HepG2 (cell line): ENCODE results near the gene CAVIN1. TPM values are rescaled to one million over a fixed set of nuclear protein-coding genes. Genes with fewer than 3 reads are reported as not detected.

ENCODE experiments used
- ARID4A ChIP-seq: sonication (generic); formaldehyde crosslinking; IDR thresholded peaks from 2 replicates; pipeline ENCODE4 v1.5.0; 2020; ENCODE audit warnings: mild to moderate bottlenecking, missing genetic modification reagents, borderline replicate concordance
- CREB3 ChIP-seq: sonication (generic); formaldehyde crosslinking; IDR thresholded peaks from 2 replicates; pipeline ENCODE4 v1.5.0; 2020; ENCODE audit warnings: missing genetic modification reagents
- HNF1B ChIP-seq: sonication (generic); formaldehyde crosslinking; IDR thresholded peaks from 2 replicates; pipeline ENCODE4 v1.5.1; 2020; ENCODE audit warnings: mild to moderate bottlenecking, moderate library complexity, missing genetic modification reagents
- MBNL3 ChIP-seq: fragments of 250-450 bp; sonication (Bioruptor Pico); conservative IDR thresholded peaks from 2 replicates; pipeline ENCODE4 v1.8.0; 2022; ENCODE audit warnings: mild to moderate bottlenecking, inconsistent platforms
- MLX ChIP-seq: IDR thresholded peaks from 2 replicates; pipeline ENCODE4 v1.6.1; 2016
- MYPOP ChIP-seq: sonication (generic); formaldehyde crosslinking; IDR thresholded peaks from 2 replicates; pipeline ENCODE4 v1.8.1; 2023; ENCODE audit warnings: mild to moderate bottlenecking, moderate library complexity, missing genetic modification reagents
- NFE2L2 ChIP-seq: fragments of 150-350 bp; IDR thresholded peaks from 2 replicates; pipeline ENCODE4 v1.6.1; 2014; ENCODE audit warnings: low read length
- PPARG ChIP-seq: conservative IDR thresholded peaks from 2 replicates; pipeline ENCODE4 v1.6.1; 2016; ENCODE audit warnings: missing biosample characterization, missing genetic modification reagents
- REPIN1 ChIP-seq: sonication (generic); formaldehyde crosslinking; IDR thresholded peaks from 2 replicates; pipeline ENCODE4 v1.8.0; 2022; ENCODE audit warnings: missing genetic modification reagents, low read depth, mild to moderate bottlenecking, borderline replicate concordance
- SIX1 ChIP-seq: sonication (generic); formaldehyde crosslinking; IDR thresholded peaks from 2 replicates; pipeline ENCODE4 v1.4.0; 2020; ENCODE audit warnings: missing genetic modification reagents, borderline replicate concordance
- TEAD3 ChIP-seq: optimal IDR thresholded peaks from 2 replicates; pipeline ENCODE3; 2016; ENCODE audit warnings: borderline replicate concordance
- TFDP2 ChIP-seq: sonication (generic); formaldehyde crosslinking; IDR thresholded peaks from 2 replicates; pipeline ENCODE4 v1.4.0; 2020; ENCODE audit warnings: missing genetic modification reagents
- ZGPAT ChIP-seq: IDR thresholded peaks from 2 replicates; pipeline ENCODE4 v1.6.1; 2016; ENCODE audit warnings: mild to moderate bottlenecking
- ZNF335 ChIP-seq: sonication (generic); formaldehyde crosslinking; IDR thresholded peaks from 2 replicates; pipeline ENCODE4 v1.4.0; 2020; ENCODE audit warnings: missing genetic modification reagents
- ZNF382 ChIP-seq: sonication (generic); formaldehyde crosslinking; IDR thresholded peaks from 2 replicates; pipeline ENCODE4 v1.5.0; 2020; ENCODE audit warnings: missing genetic modification reagents, mild to moderate bottlenecking, borderline replicate concordance
- ZNF761 ChIP-seq: sonication (generic); formaldehyde crosslinking; conservative IDR thresholded peaks from 2 replicates; pipeline ENCODE4 v1.4.0; 2020; ENCODE audit warnings: mild to moderate bottlenecking, missing genetic modification reagents
- ZNF878 ChIP-seq: sonication (generic); formaldehyde crosslinking; IDR thresholded peaks from 2 replicates; pipeline ENCODE4 v1.8.1; 2023; ENCODE audit warnings: mild to moderate bottlenecking, missing genetic modification reagents, moderate library complexity
- ZSCAN22 ChIP-seq: sonication (generic); formaldehyde crosslinking; IDR thresholded peaks from 2 replicates; pipeline ENCODE4 v1.4.0; 2020; ENCODE audit warnings: mild to moderate bottlenecking, missing genetic modification reagents
- polyA plus RNA-seq, 8 experiments: library from polyadenylated mRNA; depleted of rRNA in 3 of 8; stranded (reverse) in 7 of 8; unstranded in 1 of 8; fragments of >200 nt; fragmentation: Illumina TruSeq in 4 of 8; extraction: Trizol in 4 of 8; gene quantifications; 2 replicates each; pipeline versions ENCODE4 v1.2.1 to v1.2.3, GENCODE V29; 2011 to 2016; ENCODE audit warnings: low read depth in 4 of 8, missing spikeins in 1 of 8, mixed read lengths in 1 of 8; ENCODE audit not compliant: insufficient read depth in 1 of 8
- total RNA-seq, 5 experiments: library from RNA; depleted of rRNA; stranded (reverse); fragments of >200 nt; fragmentation: Illumina TruSeq; extraction: Trizol; gene quantifications; 2 replicates each; pipeline ENCODE4 v1.2.3, GENCODE V29; 2016; ENCODE audit warnings: low read depth in 1 of 5

The CAVIN1 gene
- total and polyA plus RNA-seq, 2 of the 13 experiments (the other 11 are each of a cell fraction or from before 2014, with no cell fraction given): 15.9 to 25.5 TPM

- peak; percentile 92 for TF ChIP-seq TEAD3 (CRISPR knock-in tag)
- 0 out of 2 replicates have a peak, but pooled peaks have one; percentile 33 for TF ChIP-seq REPIN1
- TF ChIP-seq MBNL3 (CRISPR knock-in tag): no peak
- TF ChIP-seq MLX (CRISPR knock-in tag): 0 out of 2 replicates have a peak, but pooled peaks have one; percentile 22
- 0 out of 2 replicates have a peak, but pooled peaks have one; percentile 5 for TF ChIP-seq ZNF382 (CRISPR knock-in tag)
- TF ChIP-seq ZNF761 (CRISPR knock-in tag): no peak
- 0 out of 2 replicates have a peak, but pooled peaks have one; percentile 21 for TF ChIP-seq HNF1B (CRISPR knock-in tag)
- no peak for TF ChIP-seq MYPOP (CRISPR knock-in tag)
- 0 out of 2 replicates have a peak, but pooled peaks have one; percentile 52 for TF ChIP-seq CREB3 (CRISPR knock-in tag)
- TF ChIP-seq TFDP2 (CRISPR knock-in tag): no peak
- TF ChIP-seq ZNF335 (CRISPR knock-in tag): peak; percentile 46; the same call in 1 of the 2 replicates
- no peak for TF ChIP-seq ARID4A (CRISPR knock-in tag)
- no peak for TF ChIP-seq ZNF878
- no peak for TF ChIP-seq ZSCAN22 (CRISPR knock-in tag)
- peak; percentile 31; the same call in 1 of the 2 replicates for TF ChIP-seq NFE2L2
- peak; percentile 61; the same call in 1 of the 2 replicates for TF ChIP-seq PPARG (CRISPR knock-in tag)
- peak; percentile 82 for TF ChIP-seq ZGPAT (CRISPR knock-in tag)
- TF ChIP-seq SIX1 (CRISPR knock-in tag): peak; percentile 28; the same call in 1 of the 2 replicates
Observed at GRCh38 chr17:42463976-42464400, 40.9 kb upstream of the CAVIN1 start (continued).
